Activated naive CD8-positive, alpha-beta T cell (primary cell): ENCODE measurements around the gene E2F4.

Source experiments
- H3K27ac Mint-ChIP-seq: one replicate; pipeline ENCODE4 v1.8.0; 2021; ENCODE audit warnings: mixed read lengths
- H3K27me3 Mint-ChIP-seq: one replicate; pipeline ENCODE4 v1.8.0; 2021; ENCODE audit warnings: mixed read lengths
- H3K36me3 Mint-ChIP-seq: one replicate; pipeline ENCODE4 v1.8.0; 2021; ENCODE audit warnings: mixed read lengths
- H3K4me1 Mint-ChIP-seq: one replicate; pipeline ENCODE4 v1.8.0; 2021; ENCODE audit warnings: low read depth, mixed read lengths
- H3K4me3 Mint-ChIP-seq: one replicate; pipeline ENCODE4 v1.8.0; 2021; ENCODE audit warnings: mild to moderate bottlenecking, mixed read lengths
- H3K9me3 Mint-ChIP-seq: one replicate; pipeline ENCODE4 v1.8.0; 2021; ENCODE audit warnings: low read depth, mixed read lengths

Gene E2F4

DNA sequence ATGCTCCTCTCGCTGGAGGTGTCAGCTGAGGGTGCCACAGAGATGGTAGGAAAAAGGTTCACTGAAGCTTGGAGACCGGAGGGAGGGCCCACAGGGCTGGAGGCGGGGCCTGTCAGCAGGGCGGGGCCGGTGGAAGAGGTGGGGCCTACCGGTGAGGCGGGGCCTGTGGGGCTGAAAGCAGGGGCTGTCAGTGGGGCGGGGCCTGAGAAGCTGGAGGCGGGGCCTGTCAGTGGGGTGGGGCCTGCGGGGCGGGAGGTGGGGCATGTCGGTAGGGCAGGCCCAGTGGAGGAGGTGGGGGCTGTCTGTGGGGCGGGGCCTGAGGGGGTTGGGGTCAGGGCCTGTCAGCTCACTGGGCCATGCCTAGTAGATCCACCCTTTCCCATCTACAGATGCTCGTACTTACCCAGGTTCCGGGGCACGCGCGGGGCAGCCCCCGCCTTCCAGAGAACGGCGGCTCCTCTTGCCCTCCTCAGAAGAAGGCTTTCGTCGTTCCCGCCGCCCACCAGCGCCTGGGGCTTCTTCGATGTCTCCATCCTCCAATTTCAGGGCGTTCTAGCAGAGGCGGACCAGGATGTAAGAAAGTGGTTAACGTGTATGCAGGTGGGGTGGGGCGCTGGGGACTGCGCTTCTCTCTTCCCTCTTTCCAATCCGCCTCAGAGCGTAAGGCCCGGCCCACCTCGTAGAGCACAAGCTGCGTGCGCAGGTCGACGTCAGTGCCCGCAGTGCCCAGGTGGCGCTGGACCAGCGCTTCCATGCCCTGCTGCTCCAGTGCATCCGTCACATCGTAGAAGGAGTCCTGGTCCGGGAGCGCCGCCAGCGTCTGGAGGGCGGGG lies 44.8 kb downstream of the E2F4 start:
- peak overlapping the region; percentile 75 for H3K27ac Mint-ChIP-seq
- H3K4me3 Mint-ChIP-seq: no peak overlapping the region
- H3K36me3 Mint-ChIP-seq: no peaks in the 10 kb centered on the region
- no peaks in the 10 kb centered on the region for H3K27me3 Mint-ChIP-seq
- H3K9me3 Mint-ChIP-seq: no peaks in the 10 kb centered on the region
- peaks cover 8% of the 10 kb centered on the region for H3K4me1 Mint-ChIP-seq

DNA sequence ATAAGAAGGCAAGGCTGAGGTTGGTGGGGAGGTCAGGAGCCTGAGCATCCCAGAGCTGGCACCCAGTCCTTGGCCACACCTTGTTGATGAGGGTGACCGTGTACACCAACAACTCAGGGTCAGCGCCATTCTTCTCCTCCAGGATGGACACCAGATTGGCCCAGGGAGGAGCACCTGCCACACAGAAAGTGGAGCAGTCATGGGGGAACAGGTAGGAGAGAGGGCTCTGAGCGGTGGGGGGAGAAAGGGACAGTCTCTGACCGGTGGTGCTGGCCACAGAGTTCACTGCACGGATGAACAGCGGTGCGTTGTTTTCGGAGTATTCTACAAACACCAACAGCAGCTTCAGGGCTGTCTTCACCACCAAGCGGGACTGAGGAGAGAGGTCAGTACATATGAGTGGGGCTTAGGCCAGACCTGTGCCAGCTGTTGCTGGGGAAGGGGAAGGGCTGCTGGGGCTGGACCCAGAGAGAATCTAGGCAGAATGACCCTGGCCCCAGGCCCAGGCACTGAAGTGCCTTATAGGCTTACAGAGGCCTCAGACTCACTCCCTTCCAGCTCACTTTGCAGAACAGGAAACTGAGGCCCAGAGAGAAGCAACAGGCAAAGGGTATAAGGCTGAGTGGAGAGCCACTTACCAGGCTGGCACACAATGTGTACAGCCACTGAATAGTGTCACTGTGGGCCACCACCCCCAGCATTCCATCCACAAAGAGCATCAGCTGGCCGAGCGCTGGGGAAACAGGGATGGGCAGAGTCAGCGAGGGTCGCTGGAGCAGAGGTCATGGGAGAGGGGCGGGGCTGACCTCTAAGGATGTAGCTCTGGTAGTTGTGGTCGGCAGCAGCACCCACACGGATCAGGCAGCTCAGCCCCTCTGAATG lies 45.7 kb downstream of the E2F4 start:
- no peak overlapping the region for H3K4me3 Mint-ChIP-seq
- peaks cover 8% of the 10 kb centered on the region for H3K4me1 Mint-ChIP-seq
- no peak overlapping the region for H3K27ac Mint-ChIP-seq
- no peaks in the 10 kb centered on the region for H3K9me3 Mint-ChIP-seq
- no peaks in the 10 kb centered on the region for H3K36me3 Mint-ChIP-seq
- no peaks in the 10 kb centered on the region for H3K27me3 Mint-ChIP-seq

DNA sequence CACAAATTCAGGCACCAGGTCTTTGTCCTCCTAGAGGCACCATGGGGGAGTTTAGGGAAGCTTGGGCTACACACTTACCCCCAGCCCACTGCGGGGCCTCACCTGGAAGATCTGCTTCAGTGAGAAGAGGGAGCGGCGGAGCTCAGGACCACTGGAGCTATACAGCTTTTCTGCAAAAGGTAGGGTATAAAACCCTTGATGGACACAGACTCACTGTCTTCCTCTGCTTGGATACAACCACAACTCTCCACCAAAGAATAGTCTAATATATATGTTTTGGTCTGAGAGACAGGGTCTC lies 46.3 kb downstream of the E2F4 start:
- no peaks in the 10 kb centered on the region for H3K27me3 Mint-ChIP-seq
- H3K36me3 Mint-ChIP-seq: no peaks in the 10 kb centered on the region
- peaks cover 8% of the 10 kb centered on the region for H3K4me1 Mint-ChIP-seq
- H3K27ac Mint-ChIP-seq: no peak overlapping the region
- no peaks in the 10 kb centered on the region for H3K9me3 Mint-ChIP-seq
- no peak overlapping the region for H3K4me3 Mint-ChIP-seq

DNA sequence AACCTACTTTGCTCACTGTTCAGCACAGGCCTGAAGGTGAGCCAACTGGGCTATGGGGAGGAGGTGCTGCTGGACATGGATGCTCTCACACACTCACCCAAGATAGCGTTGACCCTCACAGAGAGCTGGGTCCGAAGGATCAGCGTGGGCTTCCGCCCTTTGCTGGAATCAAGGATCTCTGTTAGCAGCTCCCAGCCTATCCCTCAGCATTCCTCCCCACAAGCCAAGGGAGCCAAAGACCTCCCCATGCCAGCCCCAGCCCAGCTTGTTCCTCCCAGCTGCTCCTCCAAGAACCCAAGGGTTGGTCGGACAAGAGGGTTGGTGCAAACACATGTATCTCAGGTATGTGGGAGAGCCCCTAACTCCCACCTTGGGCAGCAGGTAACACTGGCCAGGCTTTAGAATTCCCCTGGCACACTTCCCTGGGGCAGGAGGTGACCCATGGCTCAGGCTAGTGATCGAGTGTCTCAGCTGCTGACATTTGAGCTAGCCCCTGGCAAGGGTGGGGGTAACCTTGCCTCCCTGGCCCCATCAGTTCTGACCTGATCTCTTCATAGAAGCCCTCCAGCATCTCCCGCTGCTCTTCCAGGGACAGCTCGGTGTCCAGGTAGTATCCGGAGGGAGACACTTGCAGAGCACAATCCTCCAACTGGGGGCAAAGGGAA lies 47.0 kb downstream of the E2F4 start:
- peaks cover 12% of the 10 kb centered on the region for H3K4me1 Mint-ChIP-seq
- H3K27ac Mint-ChIP-seq: no peak overlapping the region
- H3K27me3 Mint-ChIP-seq: no peaks in the 10 kb centered on the region
- no peaks in the 10 kb centered on the region for H3K9me3 Mint-ChIP-seq
- H3K36me3 Mint-ChIP-seq: no peaks in the 10 kb centered on the region
- H3K4me3 Mint-ChIP-seq: no peak overlapping the region

DNA sequence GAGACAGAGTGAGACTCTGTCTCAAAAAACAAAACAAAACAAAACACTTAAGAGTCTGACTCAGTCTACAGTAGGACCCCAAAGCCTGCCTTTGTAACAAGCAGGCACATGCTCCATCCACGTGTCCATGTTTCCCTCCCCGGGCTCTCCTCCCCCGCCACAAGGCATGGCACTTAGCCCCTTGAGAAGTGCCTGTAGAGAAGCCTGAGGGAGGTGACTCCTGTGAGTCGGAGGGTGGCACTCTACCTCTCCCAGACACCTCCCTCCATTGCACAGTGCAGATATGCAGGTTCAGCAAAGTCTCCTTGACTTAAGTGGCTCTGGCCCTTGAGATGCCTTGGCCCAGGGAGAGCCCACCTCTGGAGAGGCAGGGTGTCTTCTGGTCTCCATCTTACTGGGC lies 48.6 kb downstream of the E2F4 start:
- no peaks in the 10 kb centered on the region for H3K27me3 Mint-ChIP-seq
- H3K4me1 Mint-ChIP-seq: peaks cover 28% of the 10 kb centered on the region
- H3K9me3 Mint-ChIP-seq: no peaks in the 10 kb centered on the region
- no peak overlapping the region for H3K27ac Mint-ChIP-seq
- H3K4me3 Mint-ChIP-seq: no peak overlapping the region
- no peaks in the 10 kb centered on the region for H3K36me3 Mint-ChIP-seq

DNA sequence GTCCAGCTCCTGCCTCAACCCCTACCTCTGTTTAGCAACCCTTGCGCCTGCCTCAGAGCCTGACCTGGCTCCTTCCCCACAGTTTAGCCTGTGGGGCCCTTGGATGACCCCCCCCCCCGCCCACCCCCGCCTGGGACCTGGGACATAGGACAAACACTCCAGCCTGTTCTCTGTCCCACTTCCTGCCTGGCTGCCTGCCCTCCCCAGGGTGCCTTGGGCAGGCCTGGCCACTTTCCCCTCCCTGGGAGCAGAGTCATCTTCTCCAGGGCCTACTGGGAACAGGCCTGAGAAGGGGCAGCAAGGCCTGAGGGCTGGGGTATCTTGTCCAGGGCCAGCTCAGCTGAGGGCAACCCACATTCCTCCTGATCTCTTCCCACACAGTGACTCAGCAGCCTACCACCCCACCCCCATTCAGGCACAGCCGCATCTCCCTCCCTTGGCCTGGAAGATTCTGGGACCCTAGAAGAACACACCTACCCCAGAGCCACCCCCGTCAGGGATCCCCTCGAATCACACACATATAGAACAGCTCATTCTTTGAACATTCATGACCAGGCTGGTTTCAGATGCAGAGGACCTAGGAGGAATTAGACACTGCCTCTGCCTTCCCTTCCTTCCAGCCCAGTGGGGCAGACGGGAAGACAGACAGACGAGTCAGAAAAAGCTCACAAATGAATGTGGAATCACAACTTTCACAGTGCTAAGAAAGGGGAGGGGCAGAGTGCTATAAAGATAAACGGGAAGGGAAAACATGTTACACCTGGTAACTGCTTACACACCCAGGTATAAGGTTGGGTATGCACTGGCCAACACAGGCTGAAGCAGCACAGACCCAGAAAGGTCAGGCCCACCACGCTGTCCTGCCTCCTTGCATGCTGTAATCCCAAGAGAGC lies 49.3 kb downstream of the E2F4 start:
- Mint-ChIP-seq H3K36me3 (no peaks in the 10 kb centered on the region), H3K4me1 (peaks cover 27% of the 10 kb centered on the region), H3K27ac (peak overlapping the region; percentile 85), H3K4me3 (no peak overlapping the region), H3K27me3 (no peaks in the 10 kb centered on the region), H3K9me3 (no peaks in the 10 kb centered on the region)

DNA sequence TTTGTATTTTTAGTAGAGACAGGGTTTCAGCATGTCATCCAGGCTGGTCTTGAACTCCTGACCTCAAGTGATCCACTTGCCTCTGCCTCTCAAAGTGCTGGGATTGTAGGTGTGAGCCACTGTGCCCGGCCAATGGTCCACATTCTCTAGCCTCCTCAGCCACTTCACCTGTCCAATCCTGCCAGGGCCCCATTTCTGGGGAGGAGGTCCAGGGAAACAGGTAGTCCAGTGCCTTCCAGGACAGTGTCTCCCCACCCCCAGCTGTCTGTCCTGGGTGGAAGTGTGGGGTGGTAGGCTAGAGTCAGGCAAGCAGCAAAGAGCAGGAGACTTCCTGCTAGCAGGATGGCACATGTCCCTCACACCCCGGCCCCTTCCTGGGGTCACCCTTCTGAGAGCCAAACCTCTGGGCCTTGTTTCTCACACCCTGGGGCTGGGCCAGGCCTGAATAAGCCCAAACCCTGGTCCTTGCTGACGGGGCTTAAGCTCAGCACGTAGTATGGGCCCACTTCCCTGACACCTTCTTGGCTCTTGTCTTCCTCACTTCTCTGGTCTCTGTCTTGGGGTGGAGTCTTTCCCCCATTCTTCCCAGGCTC lies 50.3 kb downstream of the E2F4 start:
- Mint-ChIP-seq H3K9me3 (no peaks in the 10 kb centered on the region), H3K4me1 (peaks cover 25% of the 10 kb centered on the region), H3K27ac (peak overlapping the region; percentile 3), H3K27me3 (no peaks in the 10 kb centered on the region), H3K4me3 (no peak overlapping the region), H3K36me3 (no peaks in the 10 kb centered on the region)

DNA sequence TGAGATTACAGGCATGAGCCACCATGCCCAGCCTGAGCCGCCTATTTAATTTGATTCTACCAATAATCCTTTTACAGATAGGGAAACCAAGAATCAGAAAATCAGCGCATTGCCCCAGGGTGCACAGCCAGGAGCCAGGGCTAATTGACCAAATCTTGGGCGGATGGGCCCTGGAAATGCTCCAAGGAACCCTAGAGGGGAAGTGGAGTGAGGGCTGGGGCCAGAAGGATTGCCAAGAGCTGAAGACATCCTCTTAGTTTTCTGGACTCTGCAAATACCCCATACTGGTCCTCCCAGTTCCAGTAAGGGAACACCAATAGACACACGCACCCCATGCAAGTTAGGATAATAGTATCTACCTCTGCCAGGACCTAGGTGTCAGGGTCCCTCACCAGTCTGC lies 51.5 kb downstream of the E2F4 start:
- Mint-ChIP-seq H3K36me3 (no peaks in the 10 kb centered on the region), H3K4me1 (peaks cover 33% of the 10 kb centered on the region), H3K9me3 (no peaks in the 10 kb centered on the region), H3K27me3 (no peaks in the 10 kb centered on the region), H3K4me3 (peak overlapping the region; percentile 38), H3K27ac (peak overlapping the region; percentile 94)

DNA sequence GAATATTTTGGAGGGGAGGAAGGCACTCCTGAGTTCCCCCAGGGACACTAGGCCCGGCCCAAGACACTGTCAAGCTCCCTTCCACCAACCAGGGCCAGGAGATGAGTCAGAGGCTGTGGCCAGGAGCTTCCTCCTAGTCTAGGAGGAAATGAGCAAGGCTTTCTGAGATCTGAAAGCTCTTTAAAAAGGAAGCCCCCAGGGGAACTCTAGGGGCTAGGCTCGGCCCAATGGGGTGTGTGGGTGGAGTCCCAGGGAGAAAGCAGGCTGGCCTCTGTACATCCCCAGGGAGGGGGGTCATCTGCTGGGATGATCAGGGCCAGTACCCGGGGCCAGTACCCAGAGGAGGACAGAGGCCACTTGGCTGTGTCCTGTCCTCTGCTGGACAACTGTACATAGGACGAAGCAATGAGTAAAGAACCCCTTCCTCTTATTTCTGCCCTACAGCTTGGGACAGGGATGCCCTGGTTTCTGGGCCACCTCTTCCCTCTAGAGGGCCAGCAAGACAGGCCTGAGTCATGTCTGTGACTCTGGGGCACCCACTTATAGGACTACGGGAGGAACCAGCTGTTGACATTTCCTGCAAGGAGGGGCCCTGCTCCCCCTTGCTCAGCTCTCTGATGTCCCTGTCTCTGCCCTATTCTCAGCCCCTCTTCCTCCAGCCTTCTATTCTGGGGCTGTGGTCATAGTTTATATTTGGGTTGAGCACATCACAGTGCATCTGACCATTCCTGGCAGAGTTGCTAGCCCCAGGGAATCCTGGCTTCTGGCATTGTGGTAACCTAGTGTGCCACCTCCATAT lies 52.6 kb downstream of the E2F4 start:
- no peaks in the 10 kb centered on the region for H3K27me3 Mint-ChIP-seq
- H3K4me3 Mint-ChIP-seq: peak overlapping the region; percentile 86
- peaks cover 37% of the 10 kb centered on the region for H3K4me1 Mint-ChIP-seq
- peak overlapping the region; percentile 94 for H3K27ac Mint-ChIP-seq
- no peaks in the 10 kb centered on the region for H3K36me3 Mint-ChIP-seq
- no peaks in the 10 kb centered on the region for H3K9me3 Mint-ChIP-seq

DNA sequence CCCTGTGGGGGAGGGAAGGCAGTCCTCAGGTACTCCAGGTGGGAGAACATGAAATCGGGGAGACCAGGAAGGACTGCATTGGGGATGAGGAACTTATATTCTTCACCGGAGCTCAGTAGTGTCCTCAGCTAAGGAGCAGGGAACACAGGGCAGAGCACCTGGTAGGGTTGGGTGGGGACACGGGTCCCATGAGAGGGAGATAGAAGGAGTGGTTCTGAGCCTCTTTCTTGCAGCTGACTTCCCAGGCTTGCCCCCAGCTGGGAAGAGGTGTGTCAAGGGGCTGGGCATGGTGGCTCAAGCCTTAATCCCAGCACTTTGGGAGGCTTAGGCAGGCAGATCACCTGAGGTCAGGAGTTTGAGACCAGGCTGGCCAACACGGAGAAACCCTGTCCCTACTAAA lies 53.2 kb downstream of the E2F4 start:
- Mint-ChIP-seq H3K27me3 (no peaks in the 10 kb centered on the region), H3K4me1 (peaks cover 43% of the 10 kb centered on the region), H3K4me3 (peak overlapping the region; percentile 86)

DNA sequence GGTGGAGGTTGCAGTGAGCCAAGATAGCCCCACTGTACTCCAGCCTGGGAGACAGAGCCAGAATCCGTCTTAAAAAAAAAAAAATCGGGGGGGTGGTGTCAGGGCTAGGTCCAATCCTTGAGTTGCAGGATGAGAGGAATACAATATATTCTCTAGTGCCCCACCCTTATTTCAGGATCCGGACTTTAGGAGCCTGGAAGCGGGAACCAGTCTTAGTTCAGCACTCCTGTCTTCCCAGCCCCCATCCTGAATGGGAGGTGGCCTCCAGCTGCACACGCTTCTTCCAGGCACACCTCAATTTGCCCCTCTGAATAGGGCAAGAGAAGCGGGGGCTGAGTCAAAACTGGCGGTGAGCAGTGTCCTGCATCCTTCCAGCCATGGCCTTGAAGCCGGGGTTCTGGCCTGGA lies 53.7 kb downstream of the E2F4 start:
- H3K27me3 Mint-ChIP-seq: no peaks in the 10 kb centered on the region
- H3K27ac Mint-ChIP-seq: no peak overlapping the region
- peak overlapping the region; percentile 87 for H3K4me3 Mint-ChIP-seq
- no peaks in the 10 kb centered on the region for H3K36me3 Mint-ChIP-seq
- H3K4me1 Mint-ChIP-seq: peaks cover 44% of the 10 kb centered on the region
- H3K9me3 Mint-ChIP-seq: no peaks in the 10 kb centered on the region

More for the DNA sequence above, 53.2 kb downstream of the E2F4 start:
- Mint-ChIP-seq H3K9me3 (no peaks in the 10 kb centered on the region), H3K27ac (peak overlapping the region; percentile 94), H3K36me3 (no peaks in the 10 kb centered on the region)

DNA sequence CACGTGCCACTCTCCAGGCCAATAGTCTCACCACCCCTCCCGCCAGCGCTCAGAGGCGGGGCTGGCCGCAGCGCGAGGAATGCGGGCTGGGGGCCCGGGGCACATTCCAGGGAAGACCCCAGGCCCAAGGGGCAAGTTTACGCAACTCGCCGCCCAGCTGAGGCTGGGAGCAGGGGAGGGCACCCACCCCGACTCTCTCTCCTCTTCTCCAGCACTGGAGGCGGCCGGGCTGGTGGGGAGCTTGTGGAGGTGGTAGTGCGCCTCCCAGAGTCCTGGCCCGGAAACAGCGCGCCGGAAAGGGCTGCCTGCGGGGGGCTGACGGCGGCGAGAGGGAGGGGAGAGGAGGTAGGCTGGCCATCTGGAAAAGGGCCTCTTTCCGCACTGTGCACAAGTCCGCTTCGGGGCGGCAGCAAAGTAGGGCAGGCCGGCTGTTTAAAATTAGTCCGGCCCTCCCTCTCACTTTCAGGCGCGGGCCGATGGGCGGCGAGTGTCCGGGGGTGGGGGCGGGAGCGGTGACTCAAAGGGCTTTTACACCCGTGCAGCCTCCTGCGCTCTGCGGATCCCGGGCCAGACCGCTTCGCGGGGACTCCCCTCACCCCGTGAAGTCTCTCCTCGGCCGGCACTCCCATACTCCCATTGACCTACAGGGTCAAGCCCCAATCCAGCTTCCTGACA lies 54.3 kb downstream of the E2F4 start:
- Mint-ChIP-seq H3K9me3 (no peaks in the 10 kb centered on the region), H3K27me3 (no peaks in the 10 kb centered on the region), H3K27ac (peak overlapping the region; percentile 58), H3K4me1 (peaks cover 43% of the 10 kb centered on the region), H3K36me3 (no peaks in the 10 kb centered on the region), H3K4me3 (peak overlapping the region; percentile 87)

DNA sequence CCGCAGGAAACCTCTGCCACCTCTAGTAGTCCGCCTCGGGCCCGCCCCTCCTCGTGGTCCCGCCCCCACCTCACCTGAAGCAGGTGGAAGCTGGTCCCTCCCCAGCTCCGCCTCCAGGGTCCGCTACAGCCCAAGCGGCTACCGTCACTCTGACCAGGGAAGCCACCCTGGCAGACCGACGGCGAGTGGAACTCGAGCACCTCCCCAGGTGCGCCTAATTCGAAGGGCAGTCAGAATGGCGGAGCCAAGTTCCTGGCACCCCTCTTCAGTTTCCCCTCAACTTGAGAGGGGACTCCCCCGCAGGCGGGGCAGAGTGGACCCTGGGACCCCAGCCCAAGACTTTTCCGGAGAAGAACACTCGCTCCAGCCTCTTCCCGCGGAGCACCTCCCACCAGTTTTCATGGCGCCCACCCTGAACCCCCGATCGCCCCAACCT lies 54.8 kb downstream of the E2F4 start:
- H3K27ac Mint-ChIP-seq: peak overlapping the region; percentile 58
- peak overlapping the region; percentile 87 for H3K4me3 Mint-ChIP-seq
- H3K36me3 Mint-ChIP-seq: no peaks in the 10 kb centered on the region
- no peaks in the 10 kb centered on the region for H3K9me3 Mint-ChIP-seq
- peaks cover 39% of the 10 kb centered on the region for H3K4me1 Mint-ChIP-seq
- no peaks in the 10 kb centered on the region for H3K27me3 Mint-ChIP-seq
